Forelimb muscle (tissue), 1 donor: ENCODE data around the gene DOCK3. TPM values are rescaled to one million over a fixed set of nuclear protein-coding genes. Genes with fewer than 3 reads are reported as not detected.

Experiments used
- DNase-seq: peaks from one replicate; pipeline ENCODE4 v3.0.0-alpha.2; 2013; ENCODE audit warnings: low read depth
- polyA plus RNA-seq: library from polyadenylated mRNA; unstranded; fragments of 120-200 nt; gene quantifications from one replicate; pipeline ENCODE4 v1.2.1, GENCODE V29; 2013; ENCODE audit not compliant: insufficient read length

Gene DOCK3
- polyA plus RNA-seq, 1 donor: 0.15 TPM

DNA sequence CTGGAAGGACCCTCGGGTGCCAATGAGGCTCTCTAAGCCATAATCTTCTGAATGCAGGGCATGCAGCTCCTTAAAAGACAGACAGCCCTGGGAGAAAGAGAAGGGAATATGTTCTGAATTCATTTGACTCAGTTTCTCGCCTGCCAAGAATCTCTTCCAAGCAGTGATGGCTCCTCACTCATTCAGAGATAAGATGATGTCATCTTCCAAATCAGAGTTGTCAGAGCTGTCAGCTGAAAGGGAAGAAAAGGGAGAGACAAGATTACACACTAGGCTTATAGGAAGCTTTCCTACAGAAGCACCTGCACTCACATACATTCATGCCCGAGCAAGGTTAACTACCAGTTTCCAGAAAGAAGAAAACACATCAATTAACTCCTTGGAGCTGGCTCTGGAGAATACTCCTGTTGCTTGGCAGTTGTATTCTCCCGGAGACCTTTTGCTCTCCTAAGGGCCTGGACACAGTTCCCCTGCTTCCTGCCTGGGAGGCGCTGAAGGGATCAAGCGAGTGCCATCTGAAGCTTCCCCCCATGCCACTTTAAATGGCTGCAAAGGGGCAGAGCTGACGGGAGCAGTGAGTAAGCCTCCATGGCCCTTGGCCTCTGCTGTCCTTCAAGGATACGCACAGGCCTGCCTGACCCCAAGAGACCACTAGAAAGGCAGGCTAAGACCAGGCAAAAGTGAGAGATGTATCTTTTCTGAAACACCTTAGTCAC is 724.0 kb downstream of the DOCK3 start:
- no peak for DNase-seq

DNA sequence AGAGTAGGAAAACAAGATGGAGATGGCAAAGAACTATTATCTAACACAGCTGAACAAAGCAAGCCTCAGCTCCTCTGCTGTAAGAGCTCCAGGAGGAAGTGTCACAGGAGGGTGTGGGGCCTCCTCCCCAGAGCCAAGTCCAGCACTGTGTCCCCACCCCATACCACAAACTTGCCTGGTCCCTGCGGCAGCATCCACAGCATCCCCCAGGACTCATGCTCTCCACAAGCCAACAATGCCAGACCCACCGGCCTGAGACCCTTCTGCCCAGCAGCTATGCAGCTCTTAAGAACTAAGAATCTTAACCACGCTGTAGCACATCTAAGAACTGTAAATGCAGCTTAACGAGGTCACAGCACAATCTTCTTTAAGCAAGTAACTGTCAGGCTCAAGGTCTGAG is 725.4 kb downstream of the DOCK3 start:
- DNase-seq: no peak

DNA sequence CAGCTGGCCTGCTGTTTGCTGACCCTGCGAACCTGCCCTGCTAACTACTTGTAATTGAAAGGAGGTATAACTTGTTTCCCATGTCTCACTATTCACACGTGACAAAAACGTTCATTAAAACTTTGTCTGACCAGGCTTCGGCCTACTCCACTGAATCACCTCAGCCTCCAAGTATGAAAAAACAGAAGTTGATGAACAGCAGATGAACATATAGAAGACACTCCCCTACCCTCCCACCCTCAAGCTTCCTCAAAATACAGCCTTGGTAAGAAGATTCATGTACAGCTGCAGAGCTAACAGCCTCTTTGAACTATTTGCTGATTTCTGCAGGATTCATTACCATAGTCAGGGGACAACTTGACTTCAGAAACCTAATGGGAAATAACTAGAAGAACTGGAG is 727.0 kb downstream of the DOCK3 start:
- DNase-seq: no peak

DNA sequence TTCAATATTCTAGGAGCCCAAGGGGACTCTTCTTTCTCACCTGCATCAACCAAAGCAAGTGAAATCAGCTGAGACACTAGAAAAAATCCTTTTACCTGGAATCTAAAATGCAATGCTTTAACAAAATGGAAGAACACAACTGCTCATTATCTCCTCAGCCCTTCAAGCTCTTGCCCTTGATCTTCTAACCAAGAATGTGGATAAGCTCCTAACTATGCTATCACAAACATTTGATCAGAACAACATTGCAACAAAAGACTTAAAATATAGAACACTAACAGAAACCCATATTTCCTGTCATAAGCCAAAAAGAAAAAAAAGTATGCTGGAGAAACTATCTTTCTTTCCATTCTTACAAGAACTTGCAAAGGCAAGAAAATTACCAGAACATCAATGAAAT is 728.9 kb downstream of the DOCK3 start:
- DNase-seq: no peak

DNA sequence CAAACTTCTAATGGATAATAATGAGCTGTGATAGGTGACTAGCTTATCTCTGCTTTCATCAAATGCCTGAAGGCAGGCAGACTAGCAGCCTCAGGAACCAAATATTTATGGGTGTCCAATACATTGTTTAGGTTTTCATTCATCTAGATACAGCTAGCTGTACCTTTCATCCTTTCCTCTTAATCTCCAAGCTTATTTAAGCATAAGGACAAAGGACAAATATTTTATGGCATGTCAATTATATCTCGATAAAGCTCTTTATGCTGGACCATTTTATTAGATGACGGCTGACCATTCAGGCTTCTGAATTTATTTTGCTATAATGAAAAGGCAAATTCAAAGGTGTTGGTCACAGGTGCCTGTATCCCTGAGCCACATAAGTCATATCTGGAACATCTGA is 733.3 kb downstream of the DOCK3 start:
- no peak for DNase-seq

DNA sequence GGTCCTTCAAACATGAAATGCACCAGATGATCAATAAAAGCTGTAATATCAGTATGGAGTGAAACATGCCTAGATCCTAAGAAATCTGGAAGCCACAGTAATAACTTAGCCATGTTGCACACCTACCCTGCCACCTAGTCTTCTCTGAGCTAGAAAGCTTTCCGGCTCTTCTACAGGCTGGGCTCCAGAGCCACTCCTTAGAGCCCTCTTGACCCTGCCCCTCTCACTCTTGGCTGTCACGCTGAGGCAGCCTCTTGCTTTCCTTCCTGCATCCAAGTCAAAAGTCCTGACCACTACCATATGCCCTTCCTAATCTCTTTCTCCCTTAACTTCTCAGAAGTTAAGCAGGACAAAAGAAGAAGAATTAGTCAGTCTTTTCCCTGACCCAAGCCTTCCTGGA is 734.1 kb downstream of the DOCK3 start:
- DNase-seq: no peak

DNA sequence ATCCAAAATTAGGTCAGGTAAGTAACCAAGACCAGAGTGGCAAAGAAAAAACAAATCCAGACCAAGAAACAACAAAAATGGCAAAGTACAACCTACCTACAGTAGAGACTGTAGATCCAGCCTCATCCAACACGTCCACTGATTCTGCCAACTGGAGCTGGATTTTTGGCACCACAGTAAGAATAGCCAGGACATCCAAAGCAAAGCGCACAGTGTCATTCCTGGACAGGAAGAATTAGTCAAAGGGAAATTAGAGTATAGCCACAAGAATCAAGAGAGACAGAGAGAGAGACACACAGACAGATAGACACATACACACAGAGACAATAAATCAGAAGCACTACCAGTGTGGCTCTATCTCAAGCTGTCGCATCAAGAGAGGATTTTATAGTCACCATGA is 747.5 kb downstream of the DOCK3 start:
- DNase-seq: no peak

DNA sequence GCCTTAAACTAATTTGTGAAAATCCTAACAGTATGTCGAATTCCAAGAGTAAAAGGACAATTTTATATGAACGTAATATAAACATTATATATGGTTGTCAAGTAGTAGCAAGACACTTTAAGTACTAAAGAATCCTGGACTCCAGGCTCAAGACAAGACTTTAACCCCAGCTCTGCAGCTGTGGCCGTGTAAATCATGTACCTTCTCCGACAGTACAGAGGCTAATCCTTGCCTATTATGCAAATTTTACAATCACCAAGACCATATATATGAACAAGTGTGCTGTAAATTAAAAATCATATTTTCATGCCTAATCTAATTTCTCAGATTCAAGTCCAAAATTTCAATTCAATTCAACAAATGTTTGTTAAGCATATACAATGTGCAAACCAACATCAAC is 752.2 kb downstream of the DOCK3 start:
- no peak for DNase-seq

DNA sequence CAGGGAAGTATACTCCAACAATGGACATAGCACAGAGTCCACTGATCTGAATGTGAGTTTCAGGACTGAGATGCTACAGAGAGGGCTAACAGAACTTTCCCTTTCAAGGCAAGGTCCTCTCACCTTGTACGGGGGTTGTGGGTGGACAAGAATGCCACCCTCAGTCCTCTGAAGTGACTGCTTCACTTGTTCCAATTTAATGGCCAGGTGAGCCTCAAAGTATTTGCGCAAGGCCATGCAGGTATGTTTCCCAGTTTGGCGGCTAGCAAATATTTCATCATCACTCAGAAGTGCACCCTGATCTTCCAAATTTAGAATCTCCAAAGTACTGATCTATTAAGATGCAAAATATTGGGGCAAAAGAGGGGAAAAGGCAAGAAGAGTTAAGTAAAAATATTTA is 754.4 kb downstream of the DOCK3 start:
- no peak for DNase-seq

Other genes starting within 250 kb of the DOCK3 start
- 4.3 TPM for gene CACNA2D2, start 171.3 kb upstream of the DOCK3 start, polyA plus RNA-seq
- 19.8 TPM for gene C3orf18, start 107.2 kb upstream of the DOCK3 start, polyA plus RNA-seq
- gene HEMK1, start 105.4 kb upstream of the DOCK3 start, polyA plus RNA-seq: 12.4 TPM
- gene CISH, start 63.2 kb upstream of the DOCK3 start, polyA plus RNA-seq: 12.0 TPM
- 29.5 TPM for gene MAPKAPK3, start 57.8 kb upstream of the DOCK3 start, polyA plus RNA-seq